Measurements from ENCODE around the gene GMDS. TPM values are rescaled to one million over a fixed set of nuclear protein-coding genes. Genes with fewer than 3 reads are reported as not detected.
"Not testable (repeated sequence)": the region's sequence is repeated elsewhere in the genome, so short reads cannot be mapped to it uniquely, and the experiment has no call there.

Gene GMDS
- total RNA-seq, 1 donor from 2014 or later: 12.6 TPM

DNA sequence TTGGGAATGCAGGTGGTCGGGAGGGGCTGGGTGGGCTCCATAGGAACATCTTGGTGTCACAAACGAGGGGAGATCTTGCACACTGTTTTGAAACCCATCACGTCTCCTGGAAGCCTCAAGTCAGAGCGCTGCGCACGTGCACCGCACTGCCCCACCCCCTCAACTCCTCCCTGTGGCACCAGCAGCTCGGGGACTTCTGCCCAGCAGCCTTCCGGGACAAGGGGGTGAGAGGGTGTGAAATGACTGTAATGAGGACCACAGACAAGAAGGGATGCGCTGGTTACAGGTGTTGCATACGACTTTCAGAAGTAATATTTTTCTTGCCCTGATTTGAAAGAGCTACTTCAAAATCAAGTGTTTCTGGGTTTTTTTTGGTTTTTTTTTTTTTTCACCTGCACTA, 575.4 kb downstream of the GMDS start:
- no peak for DNase-seq

DNA sequence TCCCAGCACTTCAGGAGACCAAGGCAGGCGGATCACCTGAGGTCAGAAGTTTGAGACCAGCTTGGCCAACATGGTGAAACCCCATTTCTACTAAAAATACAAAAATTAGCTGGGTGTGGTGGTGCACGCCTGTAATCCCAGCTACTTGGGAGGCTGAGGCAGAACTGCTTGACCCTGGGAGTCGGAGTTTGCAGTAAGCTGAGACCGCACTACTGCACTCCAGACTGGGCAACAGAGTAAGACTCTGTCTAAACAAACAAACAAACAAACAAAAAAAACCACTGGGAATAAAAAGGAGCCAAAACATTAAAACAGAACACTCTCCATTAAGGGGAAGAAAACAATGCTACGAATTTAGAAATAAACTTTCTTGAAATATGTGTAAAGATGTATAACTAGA, 576.9 kb downstream of the GMDS start:
- DNase-seq: not testable (repeated sequence)

DNA sequence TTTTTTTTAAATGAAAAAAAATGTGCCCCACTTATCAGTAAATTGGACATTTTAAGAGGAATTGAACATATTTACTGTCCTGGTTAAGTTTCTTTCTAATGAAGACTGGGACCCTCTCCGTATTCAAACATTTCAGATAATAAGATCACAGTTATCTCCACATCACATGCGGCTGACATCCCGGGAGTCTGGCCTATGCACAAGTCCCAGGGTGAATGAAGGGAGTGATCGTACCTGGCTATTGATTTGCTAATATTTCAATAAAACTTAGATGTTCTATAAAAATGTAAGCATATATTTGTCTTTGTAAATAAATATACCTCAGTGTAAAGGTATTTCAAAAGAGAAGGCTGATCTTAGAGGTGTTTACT, 577.6 kb downstream of the GMDS start:
- no peak for DNase-seq

DNA sequence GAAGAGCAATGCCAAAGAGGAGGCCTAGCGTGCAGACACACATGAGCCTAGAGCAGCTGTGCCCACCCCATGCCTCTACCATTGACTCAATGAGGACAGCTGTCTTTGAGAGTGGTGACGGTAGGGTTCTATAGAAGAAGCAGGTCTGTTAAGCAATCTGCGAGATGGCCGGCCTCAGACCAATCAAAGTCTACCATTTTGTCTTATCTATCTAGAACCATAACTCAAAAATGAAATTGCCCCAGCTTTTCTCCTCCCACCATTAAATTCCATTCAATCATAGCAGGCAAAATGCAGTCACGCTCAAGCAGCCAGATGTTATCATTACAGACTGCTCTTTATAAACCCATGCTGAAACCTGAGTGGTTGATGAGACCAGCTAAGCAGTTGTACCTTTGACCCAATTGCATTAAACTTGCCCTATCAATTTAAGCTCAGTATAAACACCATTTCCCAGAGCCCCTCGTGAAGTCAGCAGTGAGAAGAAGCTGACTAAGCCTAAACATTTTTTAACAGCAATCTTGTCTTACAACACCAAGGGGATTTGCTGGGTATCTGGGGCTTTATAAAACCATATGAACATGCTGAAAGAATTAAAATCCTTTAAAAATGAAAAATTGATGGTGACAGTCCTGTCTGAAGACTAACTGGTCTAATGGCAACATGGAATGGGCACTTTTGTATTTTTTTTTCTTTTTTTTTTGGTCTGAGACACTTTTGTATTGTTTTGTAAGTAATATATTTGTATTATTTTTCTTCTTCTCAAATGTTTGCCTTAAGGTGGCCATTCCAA, 578.2 kb downstream of the GMDS start:
- no peak for DNase-seq

DNA sequence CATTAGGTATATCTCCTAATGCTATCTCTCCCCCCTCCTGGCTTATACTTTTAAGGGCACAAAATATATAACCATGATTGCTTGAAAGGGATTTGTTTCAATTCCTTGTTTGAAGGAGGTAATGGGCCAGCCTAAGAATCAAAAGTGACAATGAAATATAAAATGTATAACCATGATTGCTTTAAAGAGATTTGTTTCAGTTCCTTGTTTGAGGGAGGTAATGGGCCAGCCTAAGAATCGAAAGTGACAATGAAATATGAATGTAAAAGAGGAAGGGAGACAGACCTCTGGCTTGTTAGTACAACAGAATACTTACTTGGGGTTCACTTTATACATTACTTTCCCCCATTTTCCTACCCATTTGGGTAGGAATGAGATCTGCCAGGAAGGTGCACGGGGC, 580.2 kb downstream of the GMDS start:
- no peak for DNase-seq

DNA sequence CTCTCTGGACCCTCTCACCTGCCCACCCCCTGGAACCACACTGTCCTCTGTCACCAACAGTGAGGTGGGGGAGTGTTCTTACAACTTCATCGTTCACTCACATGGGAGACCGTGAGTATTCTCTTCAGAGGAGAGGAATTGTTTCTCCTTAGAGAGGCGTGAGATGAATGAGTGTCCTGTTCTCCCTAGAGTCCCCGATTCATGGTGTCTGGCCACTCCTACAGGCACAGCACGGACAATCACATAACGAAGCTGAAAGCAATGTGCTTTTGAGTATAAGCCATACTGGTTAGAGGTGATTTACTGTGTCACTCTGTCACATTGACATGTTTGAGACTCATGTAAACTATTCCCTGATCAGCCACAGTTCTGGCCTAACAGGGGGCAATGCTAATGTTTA, 581.1 kb downstream of the GMDS start:
- no peak for DNase-seq

DNA sequence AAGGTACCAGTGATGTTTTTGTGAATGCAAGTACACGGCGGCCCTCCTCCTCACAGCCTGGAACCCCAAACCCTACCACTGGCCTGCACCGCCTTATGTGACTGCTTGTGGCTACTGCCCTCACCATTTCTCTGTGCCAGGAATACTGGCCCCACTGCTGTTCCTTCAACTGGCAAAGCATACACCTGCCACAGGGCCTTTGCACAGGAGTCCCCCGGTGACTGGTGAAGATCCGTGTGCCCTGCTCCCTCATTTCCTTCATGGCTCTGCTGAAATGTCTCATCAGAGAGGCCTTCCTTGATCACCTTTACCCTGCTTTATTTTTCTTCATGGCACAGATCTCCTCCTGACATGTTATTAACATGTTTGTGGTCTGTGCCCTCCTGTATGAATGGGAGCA, 581.9 kb downstream of the GMDS start:
- DNase-seq: no peak

DNA sequence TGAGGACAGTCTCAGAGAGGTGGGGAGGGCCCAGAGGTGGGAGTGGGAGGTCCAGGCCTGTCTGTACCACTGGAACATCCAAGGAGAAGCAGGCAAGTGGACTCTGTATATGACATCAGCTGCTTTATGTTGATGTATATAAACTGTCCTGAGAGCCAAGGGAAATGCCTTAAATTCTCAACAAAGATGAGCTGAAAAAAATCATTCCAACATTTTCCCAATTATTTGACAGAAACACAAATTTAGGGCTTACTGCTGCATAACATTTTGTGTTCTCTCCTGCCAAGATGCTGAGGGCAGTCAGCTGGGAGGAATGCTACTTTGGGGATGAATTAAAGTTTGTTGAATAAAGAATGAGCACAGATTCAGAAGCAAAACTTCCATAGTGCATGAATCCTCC, 582.9 kb downstream of the GMDS start:
- no peak for DNase-seq

DNA sequence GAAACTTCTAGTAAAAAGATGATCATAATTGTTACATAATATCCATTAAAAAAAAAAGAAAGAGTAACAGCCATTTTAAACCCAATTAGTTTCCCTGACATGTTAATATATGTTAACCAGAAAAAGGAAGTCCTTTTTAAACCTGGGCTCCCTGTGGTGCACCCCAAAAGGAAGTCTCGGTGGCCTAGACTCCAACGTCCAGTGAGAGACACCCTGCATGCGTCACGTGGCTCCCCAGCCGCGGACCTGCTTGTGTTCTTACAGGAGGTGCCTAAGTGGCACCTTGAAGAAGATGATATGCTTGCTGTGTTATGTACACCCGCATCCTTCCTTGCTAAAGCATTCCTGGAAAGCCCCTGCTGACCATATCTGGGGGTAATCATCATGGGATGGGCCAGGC, 585.6 kb downstream of the GMDS start:
- no peak for DNase-seq

DNA sequence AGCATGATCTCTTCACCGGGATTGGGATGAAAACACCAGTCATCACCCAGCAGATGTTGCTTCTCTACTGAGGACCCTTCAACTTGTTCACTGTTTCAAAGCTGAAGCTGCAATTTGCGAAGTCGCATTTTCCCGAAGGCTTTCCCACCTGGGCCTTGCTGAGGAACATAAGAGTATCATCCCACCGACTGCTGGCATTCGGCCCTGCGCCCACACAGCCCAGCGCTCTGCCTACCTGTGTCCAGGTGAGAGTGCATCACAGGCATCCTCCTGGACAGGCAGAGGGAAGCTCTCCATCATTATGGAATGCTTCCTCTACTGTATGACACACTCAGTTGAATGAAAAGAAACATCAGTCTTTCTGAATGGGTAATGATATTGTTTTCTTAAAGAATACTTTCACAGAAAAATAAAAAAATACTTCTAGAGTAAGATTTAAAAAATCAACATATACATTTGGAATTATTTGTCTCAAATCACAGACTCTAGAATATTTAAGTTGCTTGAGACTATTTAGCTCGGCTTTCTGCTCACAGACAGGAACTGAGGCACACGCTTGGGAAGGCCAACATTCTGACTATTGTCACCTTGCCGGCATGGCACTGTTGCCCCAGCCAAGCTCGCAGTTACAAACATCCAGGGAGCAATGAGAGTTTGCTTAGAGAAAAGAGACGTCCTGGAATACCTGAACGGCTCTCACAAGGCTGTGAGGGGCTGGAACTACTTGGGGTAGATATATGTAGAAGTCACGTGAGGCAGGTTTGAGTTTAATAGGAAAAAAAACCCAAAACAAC, 587.0 kb downstream of the GMDS start:
- no peak for DNase-seq

DNA sequence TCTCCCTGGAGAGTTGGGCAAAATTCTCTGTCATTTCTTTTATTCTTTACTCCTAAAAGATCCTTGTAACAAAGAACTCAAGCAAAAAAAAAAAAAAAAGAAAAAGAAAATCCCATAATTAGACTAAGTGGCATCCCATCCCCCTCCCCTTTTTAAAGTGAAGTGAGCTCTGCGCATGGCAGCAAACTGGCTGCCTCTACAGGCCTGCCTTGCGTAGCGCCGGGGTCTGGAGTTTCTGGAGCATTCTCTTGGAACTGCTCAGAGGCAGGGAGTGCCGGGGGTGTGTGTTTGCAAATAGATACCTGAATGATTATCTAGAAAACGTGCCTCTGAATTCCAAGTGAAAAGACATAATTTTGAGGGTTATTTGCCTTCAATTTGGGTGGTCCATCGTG, 587.6 kb downstream of the GMDS start:
- DNase-seq: no peak

DNA sequence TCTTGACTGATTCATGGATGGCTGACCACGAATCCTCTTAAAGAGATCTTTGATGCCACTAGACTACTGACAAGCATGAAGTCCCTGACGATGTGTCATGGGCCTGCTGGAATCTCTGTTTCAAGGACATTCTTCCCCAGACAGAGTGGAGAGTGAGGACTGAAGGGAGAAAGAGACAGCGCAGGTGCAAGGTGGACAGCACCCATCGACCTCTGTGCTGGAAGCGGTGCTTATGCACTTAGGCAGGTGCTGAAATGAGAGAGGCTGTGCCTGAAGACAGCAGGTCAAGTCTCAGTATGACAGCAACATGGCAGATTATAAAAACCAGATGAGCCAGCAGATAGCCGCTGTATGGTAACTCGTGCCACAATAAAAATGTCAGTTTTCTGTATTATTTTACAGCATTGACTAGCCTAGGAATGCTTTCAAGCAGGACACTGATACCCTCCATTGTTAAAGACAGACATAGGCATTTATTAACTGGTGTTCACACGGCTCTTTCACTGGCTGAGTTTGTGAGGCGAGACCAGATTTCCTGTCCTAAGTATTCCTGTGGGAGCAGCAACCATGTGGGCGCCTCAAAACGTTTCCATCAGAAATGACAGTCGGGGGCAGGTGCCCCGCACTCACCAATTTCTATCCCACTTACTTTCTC, 588.2 kb downstream of the GMDS start:
- DNase-seq: no peak

DNA sequence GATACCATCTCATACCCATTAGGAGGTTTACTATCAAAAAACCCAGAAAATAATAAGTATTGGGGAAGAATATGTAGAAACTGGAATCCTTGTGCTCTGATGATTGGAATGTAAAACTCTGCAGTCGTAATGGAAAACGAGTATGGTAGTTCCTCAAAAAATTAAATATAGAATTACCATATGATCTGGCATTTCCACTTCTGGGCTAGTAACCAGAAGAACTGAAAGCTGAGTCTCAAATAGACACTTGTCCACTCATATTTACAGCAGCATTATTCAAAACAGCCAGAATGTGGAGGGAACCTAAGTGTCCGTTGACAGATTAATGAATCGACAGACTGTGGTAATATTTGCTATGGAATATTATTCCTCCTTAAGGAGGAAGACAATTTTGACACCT, 591.4 kb downstream of the GMDS start:
- DNase-seq: no peak

DNA sequence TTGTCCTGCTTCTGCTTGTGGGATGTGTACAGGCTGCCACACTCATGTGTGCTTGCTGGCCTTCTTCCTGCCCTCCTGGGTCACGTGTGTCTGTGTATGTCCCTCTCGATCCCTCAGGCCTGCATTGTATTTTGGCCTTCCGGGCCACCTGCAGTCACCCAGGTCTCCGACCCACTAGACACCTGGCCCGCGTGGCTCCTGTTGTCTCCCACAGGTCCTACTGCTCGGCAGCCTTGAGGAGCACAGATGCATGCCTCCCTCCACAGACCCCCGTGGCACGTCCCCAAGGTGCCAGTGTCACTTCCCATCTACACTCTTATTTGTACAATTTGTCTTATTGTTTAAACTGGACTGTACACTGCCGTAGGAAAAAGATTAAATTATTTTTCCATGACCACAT, 592.6 kb downstream of the GMDS start:
- DNase-seq: no peak

DNA sequence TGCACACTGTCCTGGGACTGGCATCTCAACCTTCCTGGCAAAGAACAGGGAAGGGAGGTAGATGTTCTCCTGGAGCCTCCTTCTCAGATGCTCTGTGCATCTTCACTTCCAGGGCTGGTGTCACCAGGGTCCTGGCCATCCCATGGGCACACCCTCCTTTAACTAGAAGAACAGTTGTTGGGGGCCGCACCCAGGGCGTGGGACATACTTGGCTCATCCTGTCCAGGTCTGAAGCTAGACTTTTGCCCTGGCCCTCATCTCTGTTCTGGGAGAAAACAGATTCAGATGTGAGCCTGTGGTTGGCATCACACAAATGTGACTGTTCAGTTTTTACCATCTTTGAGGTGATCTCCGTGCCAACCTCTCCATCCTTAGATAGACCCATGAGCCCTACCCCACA, 594.0 kb downstream of the GMDS start:
- DNase-seq: no peak

DNA sequence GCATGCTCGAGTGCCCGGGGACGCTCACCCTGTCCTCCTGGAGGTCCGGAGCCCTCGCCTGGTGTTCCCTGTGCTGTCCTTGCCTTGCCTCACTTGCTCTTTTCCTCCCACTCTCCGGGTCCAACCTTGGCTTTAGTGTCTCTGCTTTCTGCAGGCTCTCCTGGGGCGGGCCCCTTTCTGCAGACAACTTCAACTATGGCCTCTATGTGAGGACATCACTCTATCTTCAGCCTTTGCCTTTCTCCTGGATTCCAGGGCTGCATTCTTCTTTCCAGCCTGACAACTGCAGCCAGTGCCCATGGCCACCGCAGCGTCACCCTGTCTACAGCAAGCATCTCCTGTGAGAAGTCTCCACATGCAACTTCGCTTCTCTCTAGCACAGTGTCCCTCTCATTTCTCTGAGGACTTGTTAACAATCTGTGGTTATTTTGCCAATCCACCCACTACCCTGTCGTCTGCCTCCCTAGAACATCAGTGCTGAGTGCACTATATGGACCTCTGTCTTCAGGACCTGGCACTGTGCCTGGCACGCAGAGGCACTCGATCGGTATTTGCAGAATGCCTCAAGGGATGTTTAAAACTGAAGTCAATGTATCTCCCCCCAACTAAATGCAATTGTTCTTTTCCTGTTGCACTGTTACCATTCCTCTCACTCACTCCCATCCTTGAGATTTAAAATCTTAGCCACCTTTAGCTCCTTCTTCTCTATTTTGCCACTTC, 599.8 kb downstream of the GMDS start:
- no peak for DNase-seq

DNA sequence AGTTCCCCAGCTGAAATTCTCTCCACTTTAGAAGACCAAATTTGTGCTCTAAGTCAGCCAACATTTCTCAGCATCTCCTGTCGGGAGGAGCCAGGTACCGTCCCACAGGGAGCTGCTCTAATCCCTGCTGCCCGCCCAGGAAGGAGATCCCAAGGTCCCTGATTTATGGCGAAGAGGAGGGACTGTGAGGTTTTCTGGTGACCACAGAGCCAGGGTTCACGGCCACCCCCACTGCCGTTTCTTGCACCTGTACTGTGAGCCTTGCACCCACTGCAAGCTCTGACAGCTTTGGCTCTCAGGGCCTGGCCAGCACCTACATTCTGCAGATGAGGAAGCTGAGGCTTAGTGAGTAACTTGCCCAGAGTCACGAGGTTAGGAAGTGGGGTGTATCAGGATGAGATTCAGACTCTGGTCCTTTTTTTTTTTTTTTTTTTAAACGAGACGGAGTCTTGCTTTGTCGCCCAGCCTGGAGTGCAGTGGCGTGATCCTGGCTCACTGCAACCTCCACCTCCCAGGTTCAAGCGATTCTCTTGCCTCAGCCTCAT, 600.8 kb downstream of the GMDS start:
- DNase-seq: no peak

DNA sequence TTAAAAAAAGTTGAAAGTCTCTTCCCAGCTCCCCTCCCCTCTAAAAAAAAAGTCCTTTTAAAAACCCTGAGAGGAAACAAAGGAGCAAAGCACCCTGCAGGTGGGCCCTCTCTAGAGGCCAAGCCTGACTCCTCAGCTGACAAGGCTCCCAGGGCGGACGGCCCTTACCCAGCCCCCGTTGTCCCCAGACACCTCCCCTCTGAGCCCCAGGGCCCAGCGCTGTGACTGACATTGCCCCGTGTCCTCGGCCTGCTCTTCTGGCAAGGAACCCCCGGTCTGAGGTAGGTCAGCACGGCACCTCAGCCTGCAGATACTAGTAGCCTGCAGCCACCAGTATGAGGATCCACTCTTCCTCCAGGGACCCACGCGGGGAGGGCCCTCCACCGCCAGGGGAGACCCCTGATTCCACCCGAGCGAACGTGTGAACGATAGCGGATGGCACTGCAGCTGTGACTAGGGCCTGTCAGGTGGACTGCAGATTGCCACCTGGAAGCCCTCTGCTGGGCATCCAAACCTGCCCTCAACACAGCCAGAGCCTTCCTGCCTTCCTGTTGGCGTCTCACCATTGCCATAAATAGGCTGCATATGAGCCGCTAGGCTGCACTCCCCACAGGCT, 601.5 kb downstream of the GMDS start:
- DNase-seq: no peak

DNA sequence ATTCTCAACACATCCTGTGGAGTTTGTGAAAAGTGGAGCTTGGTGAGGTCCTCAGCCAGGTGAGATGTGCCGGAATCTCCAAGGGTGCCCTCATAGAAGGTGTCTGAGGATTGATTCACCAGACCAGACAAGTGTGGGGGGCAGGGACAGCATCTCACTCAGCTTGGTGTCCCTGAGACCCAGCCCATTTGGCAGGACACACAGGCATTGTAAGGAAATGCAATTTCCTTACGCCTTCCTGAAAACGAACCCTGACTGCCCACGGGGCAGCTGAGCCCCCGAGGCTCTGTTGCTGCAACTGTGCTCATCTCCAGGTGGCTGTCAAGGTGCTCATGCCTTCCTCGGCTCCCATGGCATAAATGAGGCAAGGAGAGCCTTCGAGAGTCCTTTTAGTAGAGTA, 602.3 kb downstream of the GMDS start:
- DNase-seq: peak; percentile 33

DNA sequence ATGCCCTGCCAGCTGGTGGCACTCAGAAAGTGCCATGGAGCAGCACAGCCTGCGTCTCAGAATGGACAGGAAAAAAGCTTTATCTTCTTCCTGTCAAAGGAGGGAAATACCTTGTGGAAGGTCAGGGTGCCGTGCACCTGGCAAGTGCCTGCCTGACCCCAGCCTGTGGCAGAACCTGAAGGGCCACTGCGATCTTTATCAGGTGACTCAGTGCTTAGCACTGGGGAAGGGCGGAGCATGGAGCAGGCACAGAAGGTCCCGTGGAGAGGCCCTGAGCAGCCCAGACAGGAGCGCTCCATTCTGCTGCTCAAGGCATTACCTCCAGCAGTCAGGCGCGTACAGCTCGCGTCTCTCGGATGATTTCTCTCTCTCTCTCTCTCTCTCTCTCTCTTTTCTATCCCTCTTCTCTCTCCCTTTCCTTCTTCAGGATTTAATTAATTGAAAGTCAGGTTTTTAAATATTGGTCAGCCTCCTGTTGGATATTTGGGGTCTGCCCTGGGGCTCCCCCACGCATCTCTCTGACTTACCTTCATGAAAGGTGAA, 604.0 kb downstream of the GMDS start:
- DNase-seq: peak; percentile 36

DNA sequence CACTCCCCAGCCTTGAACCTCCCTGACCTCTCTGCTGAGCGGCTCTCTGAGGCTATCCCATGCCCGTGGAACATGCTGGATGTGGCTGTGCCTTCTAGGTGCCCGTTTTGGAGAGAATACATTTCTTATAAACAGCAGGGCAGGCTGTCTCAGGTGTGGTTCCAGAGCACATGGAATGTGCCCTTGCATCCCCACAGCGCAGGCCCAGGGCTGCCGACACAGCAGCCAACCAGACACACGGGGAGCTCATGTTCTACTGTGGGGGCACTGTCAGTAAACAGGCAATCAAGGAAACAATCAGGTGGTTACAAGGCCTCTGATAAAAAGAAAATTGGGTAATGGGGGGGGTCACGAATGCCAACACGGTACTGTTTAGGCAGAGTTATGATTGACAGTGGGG, 604.9 kb downstream of the GMDS start:
- DNase-seq: no peak

DNA sequence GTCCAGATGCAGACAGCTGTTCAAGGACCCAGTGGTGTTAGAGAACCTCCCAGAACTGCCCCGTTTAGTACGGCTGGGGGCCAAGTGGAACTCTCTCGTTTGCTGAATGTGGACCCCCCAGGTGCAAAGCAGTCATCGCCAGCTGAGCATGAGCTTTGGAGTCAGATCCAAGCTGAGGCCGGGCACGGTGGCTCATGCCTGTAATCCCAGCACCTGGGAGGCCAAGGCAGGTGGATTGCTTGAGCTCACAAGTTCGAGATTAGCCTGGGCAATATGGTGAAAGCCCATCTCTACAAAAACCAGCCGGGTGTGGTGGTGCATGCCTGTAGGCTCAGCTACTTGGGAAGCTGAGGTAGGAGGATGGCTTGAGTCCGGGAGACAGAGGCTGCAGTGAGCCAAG, 606.0 kb downstream of the GMDS start:
- no peak for DNase-seq
